GOT3 (cell line): ENCODE data around the gene ARAF.
"Not testable (repeated sequence)": the region's sequence is repeated elsewhere in the genome, so short reads cannot be mapped to it uniquely, and the experiment has no call there.

Source experiments
- DNase-seq: peaks from one replicate; lab custom pipeline; 2025; ENCODE audit warnings: mixed read lengths; lab: John Stamatoyannopoulos, UW

The ARAF gene

GRCh38 chrX:47586043-47586787, 25.2 kb downstream of the ARAF start:
- no peak for DNase-seq

- DNase-seq = no peak
Measured at GRCh38 chrX:47587091-47587891, 26.3 kb downstream of the ARAF start.

- no peak for DNase-seq
Measured at GRCh38 chrX:47587906-47588735, 27.1 kb downstream of the ARAF start.

GRCh38 chrX:47590984-47591383, 30.0 kb downstream of the ARAF start:
- no peak for DNase-seq

- no peak for DNase-seq
Measured at GRCh38 chrX:47593522-47593921, 32.5 kb downstream of the ARAF start.

- DNase-seq = no peak
Measured at GRCh38 chrX:47595716-47596251, 34.8 kb downstream of the ARAF start.

GRCh38 chrX:47596256-47596655, 35.3 kb downstream of the ARAF start:
- no peak for DNase-seq

GRCh38 chrX:47597222-47597621, 36.2 kb downstream of the ARAF start:
- DNase-seq = no peak

- DNase-seq = not testable (repeated sequence)
Measured at GRCh38 chrX:47603125-47603524, 42.1 kb downstream of the ARAF start.

GRCh38 chrX:47605024-47605423, 44.0 kb downstream of the ARAF start:
- DNase-seq = no peak

- DNase-seq = no peak
Measured at GRCh38 chrX:47607091-47607490, 46.1 kb downstream of the ARAF start.

GRCh38 chrX:47608130-47608810, 47.3 kb downstream of the ARAF start:
- no peak for DNase-seq

GRCh38 chrX:47610511-47610910, 49.5 kb downstream of the ARAF start:
- no peak for DNase-seq

GRCh38 chrX:47611489-47611888, 50.5 kb downstream of the ARAF start:
- DNase-seq = no peak

- no peak for DNase-seq
Measured at GRCh38 chrX:47611926-47612325, 50.9 kb downstream of the ARAF start.

GRCh38 chrX:47612418-47612817, 51.4 kb downstream of the ARAF start:
- no peak for DNase-seq

- DNase-seq = no peak
Measured at GRCh38 chrX:47613082-47613481, 52.1 kb downstream of the ARAF start.

- no peak for DNase-seq
Measured at GRCh38 chrX:47614618-47615017, 53.6 kb downstream of the ARAF start.

- DNase-seq = no peak
Measured at GRCh38 chrX:47618923-47619485, 58.0 kb downstream of the ARAF start.

- DNase-seq = peak; percentile 21
Measured at GRCh38 chrX:47619486-47620302, 58.7 kb downstream of the ARAF start, which contains the start of gene SYN1. SYN1 (minus strand) TSS chrX:47619857; CDS start chrX:47619728, 129 bp downstream.
